IPS-NIHi11 (cell line): ENCODE measurements around the gene SIGLECL1.
"Not testable (repeated sequence)": the region's sequence is repeated elsewhere in the genome, so short reads cannot be mapped to it uniquely, and the experiment has no call there.

Experiments
- DNase-seq: peaks from one replicate; pipeline ENCODE4 v3.0.0; 2012; ENCODE audit warnings: mixed read lengths, low spot score

Gene SIGLECL1

GRCh38 chr19:51250786-51251467 is at the start of gene SIGLECL1:
SIGLECL1 (plus strand) TSS chr19:51251080; CDS start chr19:51264073, 12,993 bp downstream.
- DNase-seq: peak; percentile 48

DNA sequence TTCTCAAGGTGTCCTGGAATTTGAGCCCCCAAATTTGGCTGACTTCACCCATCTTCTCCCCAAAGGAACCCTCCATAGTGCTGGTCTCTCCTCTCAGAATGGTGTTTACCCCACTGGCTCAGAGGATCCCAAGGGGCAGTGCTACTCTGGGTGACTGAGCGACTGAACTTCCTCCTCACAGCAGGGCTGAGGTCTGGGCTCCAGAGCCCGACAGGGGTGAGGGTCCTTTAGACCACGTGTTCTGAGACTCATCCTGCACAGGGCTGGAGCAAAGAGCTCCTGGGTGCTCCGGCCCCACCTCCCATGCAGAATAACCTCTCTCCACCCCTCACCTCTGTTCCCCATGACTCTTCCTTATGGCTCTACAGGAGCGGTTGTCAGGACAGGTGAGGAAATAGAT is 49.2 kb upstream of the SIGLECL1 start:
- DNase-seq: no peak

DNA sequence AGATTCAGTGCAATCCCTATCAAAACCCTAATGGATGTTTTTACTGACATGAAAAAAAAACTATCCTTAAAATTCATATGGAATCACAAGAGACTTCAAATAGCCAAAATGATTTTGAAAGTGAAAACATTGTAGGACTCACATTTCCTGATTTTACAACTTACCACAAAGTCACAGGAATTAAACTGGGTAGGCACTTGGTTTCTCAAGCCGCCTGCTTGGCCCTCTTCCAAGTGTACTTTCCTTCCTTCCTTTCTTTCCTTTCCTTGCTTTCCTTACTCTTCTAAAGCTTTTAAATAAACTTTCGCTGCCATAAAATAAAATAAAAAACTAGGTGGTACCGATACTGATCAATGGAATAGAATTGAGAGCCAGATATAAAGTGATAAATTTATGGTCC is 47.0 kb upstream of the SIGLECL1 start:
- DNase-seq: no peak

GRCh38 chr19:51204321-51204720 is 46.6 kb upstream of the SIGLECL1 start:
- DNase-seq: no peak

DNA sequence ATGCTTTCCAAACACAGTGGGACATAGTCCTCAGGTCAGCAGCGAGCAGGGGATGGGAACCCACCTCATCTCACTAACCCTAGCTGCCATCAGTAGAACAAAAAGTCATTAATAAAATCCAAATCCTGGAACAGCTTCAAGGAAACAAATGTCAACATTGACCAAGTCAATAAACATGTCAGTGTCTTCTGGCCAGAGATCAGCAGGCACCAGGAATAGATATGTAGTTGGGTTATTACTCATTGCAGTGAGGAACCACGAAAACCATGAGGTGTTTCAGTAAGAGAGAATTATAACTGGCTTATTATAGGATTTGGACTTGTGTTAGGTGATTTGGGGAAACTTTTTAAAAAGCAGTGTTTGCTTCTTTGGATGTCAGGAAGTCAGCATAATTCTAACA is 43.1 kb upstream of the SIGLECL1 start:
- no peak for DNase-seq

- no peak for DNase-seq
These were observed 40.6 kb upstream of the SIGLECL1 start for GRCh38 chr19:51210191-51210784.

- not testable (repeated sequence) for DNase-seq
These were observed 40.0 kb upstream of the SIGLECL1 start for GRCh38 chr19:51210874-51211361.

- DNase-seq: no peak
These were observed 39.0 kb upstream of the SIGLECL1 start for GRCh38 chr19:51211833-51212232.

DNA sequence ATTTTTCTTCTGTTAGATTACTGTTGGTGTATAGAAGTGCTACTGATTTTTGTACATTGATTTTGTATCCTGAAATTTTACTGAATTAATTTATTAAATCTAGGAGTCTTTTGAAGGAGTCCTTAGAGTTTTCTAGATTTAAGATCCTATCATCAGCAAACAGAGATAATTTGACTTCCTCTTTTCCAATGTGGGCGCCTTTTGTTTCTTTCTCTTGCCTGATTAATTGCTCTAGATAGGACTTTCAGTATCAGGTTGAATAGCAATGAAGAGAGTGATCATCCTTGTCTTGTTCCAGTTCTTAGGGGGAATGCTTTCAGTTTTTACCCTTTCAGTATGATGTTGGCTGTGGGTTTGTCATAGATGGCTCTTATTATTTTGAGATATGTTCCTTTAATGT is 31.6 kb upstream of the SIGLECL1 start:
- no peak for DNase-seq

DNA sequence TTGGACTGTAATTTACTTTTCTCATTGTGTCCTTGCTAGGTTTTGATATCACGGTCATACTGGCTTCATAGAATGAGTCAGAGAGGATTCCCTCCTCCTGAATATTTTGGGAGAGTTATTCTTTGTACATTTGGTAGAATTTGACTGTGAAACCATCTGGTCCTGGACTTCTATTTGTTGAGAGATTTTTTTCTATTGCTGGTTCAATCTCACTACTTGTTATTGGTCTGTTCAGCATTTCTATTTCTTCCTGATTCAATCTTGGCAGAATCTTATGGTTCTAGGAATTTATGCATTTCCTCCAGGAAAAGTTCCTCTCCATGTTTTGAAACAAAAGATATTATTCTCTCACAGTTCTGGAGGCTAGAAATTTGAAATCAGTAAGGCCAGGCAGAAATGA is 30.9 kb upstream of the SIGLECL1 start:
- no peak for DNase-seq

GRCh38 chr19:51220996-51221395 is 29.9 kb upstream of the SIGLECL1 start:
- no peak for DNase-seq

GRCh38 chr19:51224163-51224641 is 26.7 kb upstream of the SIGLECL1 start:
- no peak for DNase-seq

GRCh38 chr19:51224898-51225393 is 25.9 kb upstream of the SIGLECL1 start, which contains the start of gene CD33:
CD33 (plus strand) TSS chr19:51225080; CDS start chr19:51225119, 39 bp downstream.
- not testable (repeated sequence) for DNase-seq

DNA sequence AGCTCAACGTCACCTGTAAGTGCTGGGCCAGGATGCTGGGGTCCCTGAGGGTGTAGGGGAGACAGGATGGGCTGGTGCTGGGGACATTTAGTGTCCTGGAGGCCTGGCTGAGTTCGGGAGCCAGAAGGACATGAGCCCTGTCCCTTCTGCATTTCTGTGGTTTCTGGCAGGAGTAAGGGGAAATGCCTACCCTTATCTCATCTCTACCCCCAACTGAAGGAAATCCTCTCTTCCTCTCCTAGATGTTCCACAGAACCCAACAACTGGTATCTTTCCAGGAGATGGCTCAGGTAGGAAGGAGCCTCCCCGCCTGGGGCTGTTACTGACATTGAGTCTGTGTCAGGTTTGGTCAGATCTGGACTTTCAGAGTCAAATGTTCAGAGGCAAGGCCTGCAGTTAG is 24.8 kb upstream of the SIGLECL1 start:
- no peak for DNase-seq

DNA sequence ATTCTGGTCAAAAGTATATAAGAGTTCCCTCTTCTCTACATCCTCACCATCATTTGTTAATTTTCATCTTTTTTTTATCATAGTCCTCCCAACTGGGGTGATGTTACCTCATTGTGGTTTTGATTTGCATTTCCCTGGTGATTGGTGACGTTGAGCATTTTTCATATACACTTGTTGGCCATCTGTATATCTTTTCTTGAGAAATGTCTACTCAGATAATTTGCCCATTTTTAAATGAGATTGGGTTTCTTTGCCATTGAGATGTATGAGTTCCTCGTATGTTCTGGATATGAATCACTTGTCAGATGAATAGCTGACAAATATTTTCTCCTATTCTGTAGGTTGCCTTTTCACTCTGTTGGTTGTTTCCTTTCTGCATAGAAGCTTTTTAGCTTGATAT is 23.6 kb upstream of the SIGLECL1 start:
- DNase-seq: no peak

GRCh38 chr19:51227966-51228365 is 22.9 kb upstream of the SIGLECL1 start:
- DNase-seq: no peak

DNA sequence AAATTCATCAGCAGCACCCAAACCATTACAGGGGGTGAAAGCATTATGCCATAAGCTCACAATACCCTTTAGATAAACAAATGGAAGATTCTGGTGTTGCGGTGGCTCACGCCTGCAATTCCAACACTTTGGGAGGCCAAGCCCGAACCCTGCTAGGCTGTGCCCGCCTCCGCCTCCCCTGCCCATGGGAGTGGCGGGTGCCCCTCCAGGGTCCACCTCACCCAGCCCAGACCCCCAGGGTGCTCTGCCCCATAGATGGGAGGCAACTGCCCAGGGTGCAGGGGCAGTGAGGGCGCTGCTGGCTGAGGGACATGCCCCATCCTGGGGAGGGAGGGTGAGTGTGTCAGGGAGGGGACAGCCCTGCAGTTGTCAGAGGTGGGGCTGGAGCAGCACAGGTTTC is 10.0 kb upstream of the SIGLECL1 start:
- no peak for DNase-seq

DNA sequence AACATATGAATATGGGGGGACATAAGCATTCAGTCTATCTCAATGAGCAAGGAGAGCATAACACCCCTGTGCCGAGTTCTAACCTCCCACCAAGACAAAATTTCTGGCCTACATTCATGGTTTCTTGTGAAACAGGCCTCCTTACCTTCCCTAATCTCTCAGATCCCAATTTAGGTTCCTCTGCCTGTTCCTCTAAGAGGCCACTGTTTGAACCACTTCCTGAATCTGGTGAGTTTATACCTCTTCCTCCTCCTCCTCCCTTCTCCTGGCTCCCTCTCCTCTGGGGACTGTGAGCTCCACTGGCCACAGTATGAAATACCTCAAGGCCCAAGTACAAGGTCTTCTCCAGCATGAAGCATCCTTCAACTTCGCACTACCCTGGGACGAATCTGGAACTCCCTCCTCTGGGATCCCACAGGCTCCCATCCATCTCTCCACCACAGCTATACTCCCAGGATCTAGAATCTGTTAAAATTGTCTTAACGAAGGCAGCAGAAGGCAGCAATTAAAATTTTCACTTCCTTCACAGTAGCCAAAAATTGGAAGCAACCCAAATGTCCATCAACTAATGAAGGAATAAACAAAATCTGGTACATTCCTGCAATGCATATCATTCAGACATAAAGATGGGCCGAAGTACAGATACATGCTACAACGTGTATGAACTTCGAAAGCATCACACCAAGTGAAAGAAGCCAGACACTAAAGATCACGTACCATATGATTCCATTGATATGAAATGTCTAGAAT is 7.8 kb upstream of the SIGLECL1 start:
- no peak for DNase-seq

GRCh38 chr19:51246164-51246552 is 4.7 kb upstream of the SIGLECL1 start:
- DNase-seq: no peak

GRCh38 chr19:51247972-51248590 is 2.8 kb upstream of the SIGLECL1 start:
- DNase-seq: no peak

GRCh38 chr19:51251468-51251820 is 564 bp downstream of the SIGLECL1 start:
- no peak for DNase-seq
